GM21390 (cell line): ENCODE data around the gene MLN.

Experiments
- ATAC-seq: cut with Tn5 transposase; IDR thresholded peaks from one replicate; pipeline ENCODE4 v1.9.1; 2021; ENCODE audit not compliant: unreplicated experiment

The MLN gene

GRCh38 chr6:33816911-33817310, 13.1 kb upstream of the MLN start:
- no peak for ATAC-seq

DNA sequence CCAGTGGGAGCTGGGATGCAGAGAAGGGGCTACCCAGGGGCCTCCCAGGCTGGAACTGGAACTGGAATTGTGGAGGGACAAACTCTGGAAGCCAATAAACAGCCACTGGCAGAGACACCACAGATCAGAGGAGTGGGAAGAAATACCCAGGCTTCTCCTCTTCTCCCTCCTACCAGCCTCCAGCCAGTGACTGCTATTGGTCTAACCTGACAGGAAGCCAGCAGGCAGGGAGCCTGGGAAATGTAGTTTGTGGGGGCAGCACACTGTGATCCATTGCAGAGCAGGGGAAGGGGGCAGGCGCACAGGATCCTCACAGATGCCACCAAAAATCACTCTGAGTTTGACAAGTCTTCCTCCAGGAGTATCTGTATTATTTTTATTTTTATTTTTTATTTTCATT, 12.1 kb upstream of the MLN start:
- no peak for ATAC-seq

DNA sequence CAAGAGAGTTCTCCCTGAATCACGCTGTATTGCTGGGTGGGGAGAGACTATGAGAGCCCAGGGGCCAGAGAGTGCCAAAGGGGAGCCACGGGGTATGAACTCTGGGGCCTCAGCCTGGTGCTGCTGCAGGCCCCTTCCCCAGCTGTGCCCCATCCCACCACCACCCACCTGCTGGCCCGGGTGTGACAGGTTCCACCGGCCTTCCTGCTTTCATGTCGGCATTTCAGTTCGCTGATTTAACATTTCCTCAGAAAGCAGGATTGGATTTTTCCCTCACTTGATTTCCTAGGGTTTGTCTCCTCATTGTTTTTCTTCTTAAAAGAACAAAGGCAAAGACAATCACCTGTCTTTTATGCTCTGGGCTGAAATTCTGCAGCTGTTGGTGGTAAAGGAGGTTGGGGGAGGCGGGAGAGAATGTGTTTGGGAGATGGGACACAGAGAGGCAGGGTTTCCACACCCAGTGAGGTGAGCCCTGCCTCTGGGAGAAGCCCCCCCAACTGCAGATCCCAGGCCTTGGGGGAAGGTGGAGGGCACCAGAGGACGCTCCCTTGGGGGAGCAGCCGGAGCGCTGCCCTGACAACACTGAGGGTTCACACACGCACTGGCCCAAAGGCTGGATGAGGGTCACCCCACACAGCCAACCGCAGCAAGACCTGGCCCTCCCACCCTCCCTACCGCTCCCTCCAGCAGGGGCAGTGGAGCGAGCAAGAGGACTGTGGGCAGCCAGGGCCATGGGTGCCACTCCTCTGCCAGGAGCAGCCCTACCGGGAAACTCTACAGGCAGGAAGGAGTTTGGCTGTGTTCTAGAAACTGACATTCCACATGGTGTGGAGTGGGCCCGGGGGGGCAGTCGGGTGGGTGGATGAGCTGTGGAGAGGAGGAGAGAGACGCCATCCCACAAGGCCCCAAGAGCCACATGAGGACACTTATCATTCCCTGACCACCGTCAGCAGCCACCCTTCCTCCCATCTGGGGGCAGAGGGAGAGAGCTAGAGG, 10.5 kb upstream of the MLN start:
- no peak for ATAC-seq

GRCh38 chr6:33813246-33813904, 9.6 kb upstream of the MLN start:
- no peak for ATAC-seq

GRCh38 chr6:33812669-33813068, 8.9 kb upstream of the MLN start:
- ATAC-seq: no peak

DNA sequence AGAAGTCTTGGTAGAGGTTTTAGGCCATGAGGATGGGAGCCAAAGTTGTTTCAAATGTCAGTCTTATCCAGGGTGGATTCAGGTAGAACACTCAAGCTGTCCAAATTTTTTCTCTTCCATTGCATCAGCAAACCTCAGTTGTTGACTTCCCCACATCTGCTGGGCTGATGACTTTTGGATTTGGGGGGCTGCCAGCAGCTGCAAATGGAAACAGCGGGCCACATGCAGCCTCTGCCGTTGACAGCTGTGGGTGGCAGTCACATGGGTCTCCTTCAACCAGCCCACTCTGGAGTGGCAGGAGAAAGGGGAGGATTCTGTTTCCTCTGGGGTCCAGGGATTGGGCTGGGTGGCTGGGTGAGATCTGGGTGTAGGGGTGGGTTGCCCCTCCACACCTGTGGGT, 5.8 kb upstream of the MLN start:
- no peak for ATAC-seq

GRCh38 chr6:33808641-33809180, 4.9 kb upstream of the MLN start:
- ATAC-seq: no peak

DNA sequence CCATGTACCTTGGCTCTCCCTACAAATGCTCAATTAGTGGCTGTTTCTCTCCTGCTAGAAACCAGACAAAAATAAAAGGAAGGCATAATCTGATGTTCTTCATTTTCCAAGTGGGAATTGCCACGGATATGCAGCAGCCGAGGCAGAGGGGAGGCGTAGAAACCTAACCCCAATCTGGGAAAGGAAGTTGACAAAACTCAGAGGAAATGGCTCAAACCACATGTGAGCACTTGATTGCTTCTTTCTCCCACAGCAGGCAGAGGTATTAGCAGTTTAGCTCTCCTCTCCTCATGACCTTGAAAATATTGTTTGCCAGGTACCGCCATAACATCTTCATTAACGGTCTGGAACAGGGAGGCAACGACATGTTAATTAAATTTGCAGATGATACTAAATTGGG, 3.8 kb upstream of the MLN start:
- no peak for ATAC-seq

DNA sequence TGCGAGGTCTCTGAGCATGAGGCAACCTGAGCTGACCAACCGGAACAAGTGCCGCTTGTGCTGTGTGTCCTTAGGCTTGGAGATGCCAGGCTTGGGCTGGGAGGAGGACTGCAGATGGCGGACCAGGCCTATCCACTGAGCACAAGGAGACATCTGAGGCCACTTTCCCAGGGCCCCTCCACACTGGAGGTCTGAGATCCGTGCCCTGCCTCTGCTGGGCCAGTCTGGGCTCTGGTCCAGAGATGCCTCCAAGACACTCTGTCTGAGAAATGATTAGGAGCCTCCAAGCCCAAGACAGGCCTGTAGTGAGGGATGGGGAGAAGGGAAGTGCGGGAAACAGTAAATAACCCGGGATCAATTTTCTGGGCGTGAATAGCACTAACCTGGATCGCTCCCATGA, 3.0 kb upstream of the MLN start:
- no peak for ATAC-seq

GRCh38 chr6:33802186-33802958, 1.4 kb downstream of the MLN start:
- no peak for ATAC-seq

- no peak for ATAC-seq
Observed at GRCh38 chr6:33801611-33802010, 2.2 kb downstream of the MLN start.

DNA sequence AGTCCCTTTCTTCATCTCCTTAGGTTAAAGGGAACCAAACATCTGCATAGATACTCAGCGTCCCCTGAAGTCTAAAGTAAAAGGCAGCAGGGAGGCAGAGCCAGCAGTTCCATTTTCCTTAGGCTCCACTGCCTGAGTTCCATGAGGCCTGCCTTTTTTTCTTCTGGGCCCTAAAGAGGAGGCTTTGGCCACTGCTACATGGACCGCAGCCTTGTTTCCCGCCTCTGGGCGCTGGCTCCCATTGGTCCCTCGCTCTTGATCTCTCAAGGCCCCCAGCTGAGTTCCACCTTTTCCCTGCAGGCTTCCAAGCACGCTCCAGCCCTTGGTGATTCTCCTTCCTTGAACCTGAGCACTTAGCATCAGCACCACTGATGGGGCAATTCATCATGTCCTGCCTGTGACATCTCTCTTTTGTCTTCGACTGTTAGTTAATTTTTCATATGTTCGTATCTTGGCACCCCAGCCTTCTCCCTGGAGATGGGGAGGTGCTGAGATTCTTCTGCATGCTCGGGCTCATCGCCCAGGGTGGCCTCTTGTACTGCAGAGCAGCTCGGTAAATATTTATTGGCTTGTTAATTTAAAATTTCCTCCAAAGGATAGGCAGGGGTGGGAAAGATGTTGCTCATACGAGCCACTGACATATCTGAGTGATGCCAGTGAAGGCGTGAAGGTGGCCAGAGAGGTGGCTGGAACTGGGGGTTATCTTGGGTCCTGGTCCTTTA, 3.4 kb downstream of the MLN start:
- ATAC-seq: no peak

DNA sequence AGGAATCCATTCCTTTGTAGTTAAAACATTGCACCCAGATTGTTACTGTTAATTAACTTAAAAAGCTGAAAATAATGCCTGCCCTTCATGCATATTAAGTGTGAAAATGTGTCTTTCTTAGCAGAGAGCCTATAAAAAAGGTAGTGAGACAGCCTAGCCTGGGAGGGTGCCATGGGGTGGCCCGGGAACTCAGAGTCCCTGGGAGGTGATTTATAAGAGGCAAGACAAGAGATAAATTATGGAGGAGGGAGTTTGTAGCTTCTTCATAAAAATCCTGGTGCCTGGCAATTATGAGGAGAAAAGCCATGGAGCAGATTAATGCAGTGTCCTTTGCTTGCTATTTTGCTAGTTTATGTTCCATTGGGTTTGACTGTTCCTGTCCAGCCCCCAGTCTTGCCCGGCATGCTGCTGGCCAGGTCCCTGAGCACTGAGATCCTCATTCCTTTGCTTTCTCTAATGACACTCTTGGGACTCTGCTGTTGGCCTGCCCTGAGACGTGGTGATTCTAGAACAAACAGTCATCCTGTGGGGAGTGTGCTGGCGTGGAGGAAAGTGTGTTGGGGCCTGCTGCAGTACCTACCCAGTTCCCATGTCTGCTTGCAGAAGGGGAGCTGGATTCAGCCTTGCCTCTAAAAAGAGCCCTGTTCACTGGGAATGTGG, 4.2 kb downstream of the MLN start:
- ATAC-seq: no peak

- ATAC-seq: no peak
Observed at GRCh38 chr6:33798343-33798848, 5.4 kb downstream of the MLN start.

- no peak for ATAC-seq
Observed at GRCh38 chr6:33797626-33798342, 6.0 kb downstream of the MLN start.

- ATAC-seq: no peak
Observed at GRCh38 chr6:33794910-33795623, 8.7 kb downstream of the MLN start.

DNA sequence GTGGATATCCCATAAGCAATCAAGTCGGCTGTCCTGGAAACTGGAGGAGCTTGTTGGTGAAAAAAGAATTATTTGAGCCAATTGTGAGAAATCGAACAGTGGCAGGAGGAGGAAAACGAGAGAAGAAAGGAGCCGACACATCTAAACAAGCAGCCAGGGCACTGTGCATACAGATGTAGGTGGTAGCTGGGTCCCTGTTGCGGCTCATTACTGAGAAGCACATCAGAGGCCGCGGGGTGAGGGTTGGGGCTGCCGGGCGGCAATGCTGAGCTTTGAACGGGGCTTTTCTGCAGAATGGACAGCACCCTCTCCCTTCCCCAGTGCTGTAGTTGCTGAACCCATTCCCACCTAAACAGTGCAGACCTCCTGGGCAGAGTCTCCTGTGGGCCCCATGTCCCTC, 10.8 kb downstream of the MLN start:
- ATAC-seq: no peak

DNA sequence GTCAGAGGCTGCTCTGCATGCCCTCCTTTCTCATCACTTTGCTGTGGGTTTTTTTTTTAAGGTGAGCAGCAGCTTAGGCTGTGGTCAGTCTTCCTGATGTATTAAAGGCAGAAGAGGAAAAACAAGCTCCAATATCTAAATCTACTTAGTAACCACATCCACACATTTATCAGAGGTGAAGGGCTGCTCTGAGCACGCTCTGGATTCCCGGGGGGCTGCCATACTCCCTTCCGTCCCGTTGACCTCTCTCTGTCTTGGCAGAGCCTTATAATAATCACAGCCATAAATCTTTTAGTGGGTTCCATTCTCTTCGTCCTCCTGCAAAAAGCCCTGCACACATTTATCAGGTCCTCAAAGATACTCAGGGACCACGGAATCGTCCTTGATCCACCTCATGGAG, 12.2 kb downstream of the MLN start:
- ATAC-seq: no peak

- no peak for ATAC-seq
Observed at GRCh38 chr6:33790910-33791309, 12.9 kb downstream of the MLN start.
